T-cell (primary cell): Measurements from ENCODE around the gene BEST3. TPM values are rescaled to one million over a fixed set of nuclear protein-coding genes. Genes with fewer than 3 reads are reported as not detected.

Source experiments
- ATAC-seq, 4 experiments: fragments of 200-7000 bp in 3 of 4; fragments of 150-1000 bp in 1 of 4; cut with Tn5 transposase; replicated peaks in 1 of 4; 1 replicate in 3 of 4; 2 replicates in 1 of 4; pipeline ENCODE4 v1.10.0; 2021; ENCODE audit warnings: moderate library complexity in 3 of 4, mild to moderate bottlenecking in 2 of 4, moderate number of reproducible peaks in 1 of 4
- CTCF ChIA-PET, 2 donors: fragments of 300-600 bp; sonication (Branson Sonifier 250); formaldehyde crosslinking; loops; one replicate each; lab custom pipeline; 2022; ENCODE audit warnings: antibody characterized with exemption in 2 of 2; lab: Charles Lee
- POLR2A ChIA-PET, 2 donors: fragments of 300-600 bp; sonication (Branson Sonifier 250); formaldehyde crosslinking; loops; one replicate each; lab custom pipeline; 2022; ENCODE audit warnings: antibody characterized with exemption in 2 of 2; lab: Charles Lee
- DNase-seq, 35 experiments: peaks; one replicate each; pipeline versions ENCODE4 v3.0.0 to v3.0.0-alpha.2; 2013 to 2023
- H3K27ac ChIP-seq: one replicate; pipeline ENCODE4 v1.5.1; 2013; ENCODE audit warnings: low read length
- H3K27me3 ChIP-seq, 2 experiments: replicated peaks in 1 of 2; 1 replicate in 1 of 2; 2 replicates in 1 of 2; pipeline versions ENCODE4 v1.6.1 to v1.7.0; 2013; ENCODE audit warnings: low read length in 1 of 2, mixed read lengths in 1 of 2; ENCODE audit not compliant: control insufficient read depth in 2 of 2, insufficient read depth in 2 of 2; ENCODE audit errors: extremely low read depth in 1 of 2
- H3K36me3 ChIP-seq, 2 donors: 1 replicate in 1 of 2; 2 replicates in 1 of 2; pipeline versions ENCODE4 v1.6.1 to v1.7.0; 2013; ENCODE audit warnings: low read length in 1 of 2; ENCODE audit not compliant: control insufficient read depth in 2 of 2, insufficient read depth in 1 of 2; ENCODE audit errors: extremely low read depth in 1 of 2
- H3K4me1 ChIP-seq, 2 experiments: 1 replicate in 1 of 2; 2 replicates in 1 of 2; pipeline versions ENCODE4 v1.6.1 to v1.7.0; 2013; ENCODE audit warnings: low read length in 2 of 2, mixed read lengths in 1 of 2; ENCODE audit not compliant: insufficient read depth in 2 of 2, control insufficient read depth in 1 of 2; ENCODE audit errors: extremely low read depth in 1 of 2
- H3K4me3 ChIP-seq, 2 donors: 1 replicate in 1 of 2; 2 replicates in 1 of 2; pipeline versions ENCODE4 v1.5.1 to v1.7.0; 2013; ENCODE audit warnings: mild to moderate bottlenecking in 2 of 2, low read length in 1 of 2, moderate library complexity in 1 of 2; ENCODE audit not compliant: control insufficient read depth in 1 of 2; ENCODE audit errors: extremely low read depth in 1 of 2
- H3K9me3 ChIP-seq: 2 replicates; pipeline ENCODE4 v1.7.0; 2013
- H3K27ac Mint-ChIP-seq, 2 donors: one replicate each; pipeline ENCODE4 v1.8.0; 2020 to 2021; ENCODE audit warnings: mild to moderate bottlenecking in 2 of 2, mixed read lengths in 2 of 2
- H3K27me3 Mint-ChIP-seq, 2 donors: one replicate each; pipeline ENCODE4 v1.8.0; 2021 to 2022; ENCODE audit warnings: mixed read lengths in 2 of 2
- H3K36me3 Mint-ChIP-seq: one replicate; pipeline ENCODE4 v1.8.0; 2021; ENCODE audit warnings: mixed read lengths
- H3K4me1 Mint-ChIP-seq, 3 donors: one replicate each; pipeline ENCODE4 v1.8.0; 2020 to 2022; ENCODE audit warnings: mixed read lengths in 3 of 3, mild to moderate bottlenecking in 1 of 3
- H3K4me3 Mint-ChIP-seq, 3 donors: one replicate each; pipeline ENCODE4 v1.8.0; 2020 to 2022; ENCODE audit warnings: mild to moderate bottlenecking in 3 of 3, mixed read lengths in 3 of 3, moderate library complexity in 3 of 3
- H3K9me3 Mint-ChIP-seq, 3 donors: one replicate each; pipeline ENCODE4 v1.8.0; 2020 to 2022; ENCODE audit warnings: mixed read lengths in 3 of 3
- WGBS: methylation state at CpG from one replicate; pipeline ENCODE4 v1.1.5; 2013; ENCODE audit warnings: missing lambda C conversion rate; ENCODE audit not compliant: insufficient coverage; 5-methylcytosine and 5-hydroxymethylcytosine counted together
- total RNA-seq, 35 experiments: library from RNA in 6 of 35; stranded (reverse) in 6 of 35; fragments of 120-200 nt in 1 of 35; gene quantifications; one replicate each; pipeline versions ENCODE4 v1.2.1 to v1.2.4 and lab custom pipeline; 2013 to 2026

The BEST3 gene
- total RNA-seq, 5 donors from 2014 or later (not counting 1 experiment from before 2014, with no cell fraction given) = not detected

DNA sequence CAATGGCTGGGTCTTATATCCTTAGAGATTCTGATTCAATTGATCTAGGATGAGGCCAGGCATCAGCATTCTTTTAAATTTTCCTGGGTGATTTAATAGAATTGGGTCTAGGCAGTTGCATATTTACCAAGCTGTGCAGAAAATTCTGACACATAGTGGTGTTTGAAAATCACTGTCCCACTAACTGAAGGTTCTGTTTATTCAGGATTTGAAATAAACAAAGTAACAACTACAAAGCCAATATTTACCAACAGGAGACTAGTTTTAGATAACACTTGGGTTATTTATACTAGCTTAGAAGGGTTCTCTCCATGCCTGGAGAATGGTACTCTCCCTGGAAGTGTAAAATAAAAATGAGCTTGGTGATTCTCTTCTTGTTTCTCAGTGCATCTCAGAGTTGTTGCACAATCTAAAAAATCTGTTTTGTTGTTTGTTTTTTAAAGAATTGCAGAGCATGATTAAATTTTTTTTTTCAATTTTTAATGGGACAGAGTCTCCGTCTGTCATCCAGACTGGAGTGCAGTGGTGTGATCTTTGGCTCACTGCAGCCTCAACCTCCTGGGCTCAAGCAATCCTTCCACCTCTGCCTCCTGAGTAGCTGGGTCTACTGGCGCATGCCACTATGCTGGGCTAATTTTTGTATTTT lies 16.9 kb downstream of the BEST3 start:
- CTCF ChIA-PET = no interaction called here
- DNase-seq = no peak

GRCh38 chr12:69679119-69679518 lies 20.0 kb downstream of the BEST3 start:
- DNase-seq (no peak), ATAC-seq (no peak)
- no peak overlapping the region for H3K27ac ChIP-seq
- no peaks in the 10 kb centered on the region for H3K36me3 ChIP-seq
- Mint-ChIP-seq H3K27ac (no peak overlapping the region), H3K4me1 (no peaks in the 10 kb centered on the region), H3K9me3 (no peaks in the 10 kb centered on the region), H3K27me3 (peaks cover 4% of the 10 kb centered on the region in 2 donors), H3K36me3 (no peaks in the 10 kb centered on the region), H3K4me3 (no peak overlapping the region)
- H3K4me3 ChIP-seq = no peak overlapping the region
- H3K9me3 ChIP-seq = no peaks in the 10 kb centered on the region
- H3K4me1 ChIP-seq = no peaks in the 10 kb centered on the region
- ChIA-PET POLR2A (no interaction called here), CTCF (no interaction called here)
- WGBS = no CpG with 5 or more reads among the region's 4 CpGs
- peaks cover 0 to 6% of the 10 kb centered on the region in 2 experiments for H3K27me3 ChIP-seq

More for the DNA sequence above, 16.9 kb downstream of the BEST3 start:
- Histone ChIP-seq H3K9me3 (no peaks in the 10 kb centered on the region), H3K36me3 (no peaks in the 10 kb centered on the region), H3K27me3 (peaks cover 0 to 3% of the 10 kb centered on the region in 2 experiments), H3K4me3 (no peak overlapping the region), H3K27ac (no peak overlapping the region), H3K4me1 (no peaks in the 10 kb centered on the region)
- no CpG with 5 or more reads among the region's 2 CpGs for WGBS
- Mint-ChIP-seq H3K27ac (no peak overlapping the region), H3K36me3 (no peaks in the 10 kb centered on the region), H3K27me3 (peaks cover 9 to 14% of the 10 kb centered on the region in 2 donors), H3K4me1 (no peaks in the 10 kb centered on the region), H3K4me3 (no peak overlapping the region), H3K9me3 (no peaks in the 10 kb centered on the region)
- POLR2A ChIA-PET = no interaction called here
- no peak for ATAC-seq

DNA sequence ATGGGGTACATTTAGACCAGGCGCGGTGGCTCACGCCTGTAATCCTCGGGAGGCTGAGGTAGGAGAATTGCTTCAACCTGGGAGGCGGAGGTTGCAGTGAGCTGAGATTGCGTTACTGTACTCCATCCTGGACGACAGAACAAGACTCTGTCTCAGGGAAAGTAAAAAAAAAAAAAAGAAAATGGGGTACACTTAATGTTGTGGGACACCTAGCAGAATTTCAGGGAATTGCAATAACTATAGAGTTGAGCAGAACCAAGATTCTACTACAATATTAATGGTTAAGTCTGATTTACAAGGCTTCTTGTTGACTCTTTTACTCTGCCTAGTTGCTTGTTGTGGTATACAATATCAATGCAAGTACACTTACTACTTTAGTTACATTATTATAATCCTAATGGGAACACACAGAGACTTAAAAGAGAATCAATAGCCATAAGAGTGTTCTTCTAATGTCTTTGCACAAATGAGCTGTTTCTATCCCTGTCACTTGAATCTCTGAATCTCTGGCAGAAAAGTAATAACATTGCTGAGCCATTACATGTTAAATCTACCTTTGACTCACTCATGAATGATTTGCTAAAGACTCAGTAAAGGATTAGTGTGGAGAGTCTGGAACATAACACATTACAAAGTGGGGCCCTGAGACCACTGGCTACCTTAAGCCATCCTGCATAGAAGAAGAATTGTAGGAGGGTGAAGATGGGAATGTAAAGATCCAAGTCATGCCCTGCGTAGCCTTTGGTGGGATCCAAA lies 22.7 kb downstream of the BEST3 start:
- Mint-ChIP-seq H3K4me1 (no peaks in the 10 kb centered on the region), H3K9me3 (no peaks in the 10 kb centered on the region), H3K27me3 (peaks cover 0 to 2% of the 10 kb centered on the region in 2 donors), H3K27ac (no peak overlapping the region), H3K4me3 (no peak overlapping the region), H3K36me3 (no peaks in the 10 kb centered on the region)
- CTCF ChIA-PET = no interaction called here
- 95% methylated on average over 7 of the region's 8 CpGs for WGBS
- no peak for ATAC-seq
- Histone ChIP-seq H3K4me3 (no peak overlapping the region), H3K4me1 (no peaks in the 10 kb centered on the region), H3K36me3 (no peaks in the 10 kb centered on the region), H3K27ac (no peak overlapping the region), H3K27me3 (peaks cover 0 to 6% of the 10 kb centered on the region in 2 experiments), H3K9me3 (no peaks in the 10 kb centered on the region)
- POLR2A ChIA-PET = no interaction called here
- DNase-seq = no peak

GRCh38 chr12:69672195-69672594 lies 26.9 kb downstream of the BEST3 start:
- H3K4me3 Mint-ChIP-seq = no peak overlapping the region
- H3K36me3 Mint-ChIP-seq = no peaks in the 10 kb centered on the region
- no peaks in the 10 kb centered on the region for H3K4me1 Mint-ChIP-seq
- Histone ChIP-seq H3K4me3 (no peak overlapping the region), H3K27me3 (peaks cover 0 to 3% of the 10 kb centered on the region in 2 experiments), H3K36me3 (no peaks in the 10 kb centered on the region), H3K9me3 (no peaks in the 10 kb centered on the region), H3K27ac (no peak overlapping the region), H3K4me1 (no peaks in the 10 kb centered on the region)
- H3K27me3 Mint-ChIP-seq = no peaks in the 10 kb centered on the region
- ChIA-PET CTCF (no interaction called here), POLR2A (no interaction called here)
- WGBS = 60% methylated on average over 2 of the region's 2 CpGs
- ATAC-seq (no peak), DNase-seq (no peak)
- no peak overlapping the region for H3K27ac Mint-ChIP-seq
- H3K9me3 Mint-ChIP-seq = no peaks in the 10 kb centered on the region

- H3K4me1 Mint-ChIP-seq = no peaks in the 10 kb centered on the region
- no peak overlapping the region for H3K27ac Mint-ChIP-seq
- H3K4me1 ChIP-seq = no peaks in the 10 kb centered on the region
- no peak for DNase-seq
- WGBS = no CpG with 5 or more reads among the region's 4 CpGs
- H3K27me3 ChIP-seq = peaks cover 0 to 3% of the 10 kb centered on the region in 2 experiments
- no peaks in the 10 kb centered on the region for H3K9me3 ChIP-seq
- H3K27me3 Mint-ChIP-seq = no peaks in the 10 kb centered on the region
- H3K27ac ChIP-seq = no peak overlapping the region
- H3K9me3 Mint-ChIP-seq = no peaks in the 10 kb centered on the region
- no peaks in the 10 kb centered on the region for H3K36me3 ChIP-seq
- ATAC-seq = no peak
- no peak overlapping the region for H3K4me3 ChIP-seq
- H3K36me3 Mint-ChIP-seq = no peaks in the 10 kb centered on the region
- CTCF ChIA-PET = no interaction called here
- H3K4me3 Mint-ChIP-seq = no peak overlapping the region
- POLR2A ChIA-PET = no interaction called here
Observed at GRCh38 chr12:69671597-69671996, 27.5 kb downstream of the BEST3 start.

GRCh38 chr12:69666798-69667197 lies 32.3 kb downstream of the BEST3 start:
- no peaks in the 10 kb centered on the region for H3K4me1 Mint-ChIP-seq
- CTCF ChIA-PET = no interaction called here
- DNase-seq (no peak), ATAC-seq (no peak)
- Histone ChIP-seq H3K27me3 (peaks cover 0 to 3% of the 10 kb centered on the region in 2 experiments), H3K36me3 (no peaks in the 10 kb centered on the region), H3K27ac (no peak overlapping the region), H3K9me3 (no peaks in the 10 kb centered on the region), H3K4me1 (no peaks in the 10 kb centered on the region), H3K4me3 (no peak overlapping the region)
- H3K36me3 Mint-ChIP-seq = no peaks in the 10 kb centered on the region
- 76% methylated on average over 2 of the region's 2 CpGs for WGBS
- POLR2A ChIA-PET = no interaction called here
- no peak overlapping the region for H3K4me3 Mint-ChIP-seq
- H3K27ac Mint-ChIP-seq = no peak overlapping the region
- no peaks in the 10 kb centered on the region for H3K9me3 Mint-ChIP-seq
- H3K27me3 Mint-ChIP-seq = no peaks in the 10 kb centered on the region
